Peyer's patch (tissue), 4 donors: ENCODE results near the gene RBM6.

Experiments
- CTCF ChIP-seq, 6 experiments: fragments of 450-650 bp in 4 of 6; fragments of 200-600 bp in 2 of 6; sonication (generic) in 1 of 6; IDR thresholded peaks; one replicate each; pipeline ENCODE4 v1.5.1; 2017 to 2019; ENCODE audit warnings: antibody characterized with exemption in 6 of 6, mild to moderate bottlenecking in 3 of 6, moderate library complexity in 1 of 6
- POLR2A ChIP-seq, 2 donors: fragments of 450-650 bp; IDR thresholded peaks; one replicate each; pipeline ENCODE4 v1.5.1; 2017; ENCODE audit warnings: antibody characterized with exemption in 2 of 2, mild to moderate bottlenecking in 2 of 2, moderate library complexity in 2 of 2

GRCh38 chr3:50125541-50126286, 185.8 kb downstream of the RBM6 start:
- TF ChIP-seq CTCF (IDR thresholded peaks at IDR 0.05) (no peak), POLR2A (IDR thresholded peaks at IDR 0.05) (no peak)
